GM13977 (cell line): ENCODE data around the gene SOX15.

Experiments used
- DNase-seq: peaks from one replicate; pipeline ENCODE4 v3.0.0; 2012; ENCODE audit warnings: low spot score
- CTCF ChIP-seq: IDR thresholded peaks from 2 replicates; pipeline ENCODE4 v1.5.1; 2012; ENCODE audit warnings: mild to moderate bottlenecking, control low read depth; ENCODE audit not compliant: insufficient read depth; ENCODE audit errors: extremely low read depth, missing control alignments
- in situ Hi-C: fragments of 300-500 bp; cut with MboI; formaldehyde crosslinking; loops from one replicate; pipeline ENCODE4 v1.12.0; 2022; ENCODE audit warnings: low sequenced_read_pairs, low pct_unique_long_range_greater_than_20kb, mixed read lengths, inconsistent platforms; ENCODE audit not compliant: unreplicated experiment

The SOX15 gene

GRCh38 chr17:7589204-7589868, 558 bp downstream of the SOX15 start:
- in situ Hi-C loops = no loop called here
- peak; percentile 90 for DNase-seq
- peak; percentile 81 for TF ChIP-seq CTCF

GRCh38 chr17:7588553-7589203, 1.2 kb downstream of the SOX15 start:
- in situ Hi-C loops = no loop called here
- TF ChIP-seq CTCF = no peak
- peak; percentile 42 for DNase-seq

- TF ChIP-seq CTCF = no peak
- DNase-seq = no peak
- in situ Hi-C loops = no loop called here
These were observed 2.3 kb downstream of the SOX15 start for GRCh38 chr17:7587420-7588151.

GRCh38 chr17:7586673-7587419, 3.0 kb downstream of the SOX15 start:
- in situ Hi-C loops = no loop called here
- DNase-seq = no peak
- peak; percentile 7 for TF ChIP-seq CTCF

- no peak for TF ChIP-seq CTCF
- peak; percentile 95 for DNase-seq
- in situ Hi-C loops = no loop called here
These were observed 6.4 kb downstream of the SOX15 start, which contains the start of gene MPDU1 for GRCh38 chr17:7583253-7584109. TSS of gene MPDU1 (plus strand) at chr17:7583852. CDS start at chr17:7583863, 11 bp downstream.
